IPS-NIHi11 (cell line): ENCODE measurements around the gene AP4B1.

Source experiments
- DNase-seq: peaks from one replicate; pipeline ENCODE4 v3.0.0; 2012; ENCODE audit warnings: mixed read lengths, low spot score

AP4B1 gene

GRCh38 chr1:113895098-113895497 is 9.5 kb downstream of the AP4B1 start:
- no peak for DNase-seq

DNA sequence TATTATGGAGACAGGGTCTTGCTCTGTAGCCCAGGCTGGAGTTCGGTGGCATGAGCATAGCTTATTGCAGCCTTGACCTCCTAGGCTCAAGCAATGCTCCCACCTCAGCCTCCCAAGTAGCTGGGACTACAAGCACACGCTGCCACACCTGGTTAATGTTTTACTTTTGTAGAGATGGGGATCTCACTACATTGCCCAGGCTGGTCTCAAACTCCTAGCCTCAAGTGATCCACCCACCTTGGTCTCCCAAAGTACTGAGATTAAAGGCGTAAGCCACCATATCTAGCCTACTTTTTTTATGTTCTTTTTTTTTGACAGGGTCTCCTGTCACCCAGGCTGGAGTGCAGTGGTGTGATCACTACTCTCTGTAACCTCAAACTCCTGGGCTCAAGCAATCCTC is 11.3 kb downstream of the AP4B1 start:
- DNase-seq = no peak

DNA sequence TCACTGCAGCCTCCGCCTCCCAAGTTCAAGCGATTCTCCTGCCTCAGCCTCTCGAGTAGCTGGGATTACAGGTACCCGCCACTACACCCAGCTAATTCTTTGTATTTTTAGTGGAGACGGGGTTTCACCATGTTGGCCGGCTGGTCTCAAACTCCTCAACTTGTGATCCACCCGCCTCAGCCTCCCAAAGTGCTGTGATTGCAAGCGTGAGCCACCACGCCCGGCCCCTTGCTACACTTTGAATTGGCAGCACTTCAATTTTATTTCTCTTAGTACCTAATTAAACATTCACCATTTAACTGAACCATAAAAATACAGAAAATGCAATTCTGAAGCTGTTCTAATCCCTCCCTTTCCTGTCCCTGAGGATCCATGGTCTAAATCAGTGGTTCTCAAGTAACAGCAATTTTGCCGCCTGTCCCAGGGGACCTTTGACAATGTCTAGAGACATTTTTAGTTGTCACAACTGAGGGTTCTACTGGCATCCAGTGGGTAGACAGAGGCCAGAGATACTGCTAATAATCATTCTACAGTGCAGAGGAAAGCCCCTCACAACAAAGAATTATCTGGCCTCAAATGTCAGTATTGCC is 12.9 kb downstream of the AP4B1 start:
- DNase-seq = no peak

DNA sequence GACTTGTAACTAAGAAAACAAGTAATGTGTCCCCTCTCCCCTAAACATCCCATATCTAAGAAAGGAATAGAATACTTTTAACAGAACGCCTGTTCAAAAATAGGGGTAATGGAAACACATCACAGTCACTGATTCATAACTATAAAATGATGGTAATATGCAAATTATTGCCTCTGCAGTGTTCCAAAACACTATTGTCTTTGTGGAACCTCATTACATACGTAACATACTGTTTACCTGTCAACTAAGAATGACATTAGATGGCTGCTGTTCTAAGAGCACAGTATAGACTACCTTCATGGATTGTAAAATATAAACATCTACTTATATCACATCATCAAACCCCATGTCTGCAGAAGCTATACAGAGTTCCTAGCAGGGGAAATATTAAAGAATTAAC is 13.8 kb downstream of the AP4B1 start:
- DNase-seq = no peak

DNA sequence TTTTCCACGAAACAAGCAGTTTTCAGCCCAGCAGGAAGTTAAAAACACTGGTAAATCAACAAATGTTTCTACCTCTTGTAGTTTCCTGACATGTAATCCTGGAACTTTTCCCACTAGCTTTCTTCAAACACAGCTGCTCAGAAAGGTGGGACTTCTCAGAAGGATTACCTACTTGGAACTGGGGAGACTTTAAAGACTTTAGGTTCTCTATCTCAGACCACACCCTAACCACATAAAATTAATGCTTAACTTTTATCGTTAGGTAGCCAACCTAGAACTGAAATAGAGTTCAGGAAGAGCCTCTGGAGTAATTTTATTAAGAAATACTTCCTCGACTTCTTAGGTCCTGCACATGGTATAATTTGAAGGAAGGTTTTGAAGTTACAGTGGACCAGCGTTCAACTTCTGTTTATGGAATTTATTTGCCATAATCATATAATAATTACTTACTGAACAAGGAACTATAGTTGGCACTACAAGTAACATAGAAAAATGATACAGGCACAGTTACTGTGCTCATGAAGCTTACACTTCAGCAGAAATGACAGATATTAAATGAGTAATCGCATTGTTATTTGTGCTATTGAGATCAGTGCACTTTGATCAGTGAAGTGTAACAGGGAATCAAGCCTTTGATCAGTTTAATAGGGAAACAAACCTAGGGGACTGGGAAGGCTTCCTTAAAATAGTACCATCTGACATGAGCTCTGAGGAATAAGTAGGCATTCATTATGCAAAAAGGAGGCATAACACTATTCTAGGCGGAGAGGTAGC is 17.0 kb downstream of the AP4B1 start, which contains the start of gene BCL2L15:
Gene BCL2L15 (minus strand): TSS at position 180 of the 774 bp plus-strand sequence. CDS start 206 bp downstream, outside the sequence.
- DNase-seq = no peak

GRCh38 chr1:113886417-113887401 is 17.9 kb downstream of the AP4B1 start:
- DNase-seq = no peak

- DNase-seq = no peak
These were observed 22.9 kb downstream of the AP4B1 start for GRCh38 chr1:113881661-113882060.

GRCh38 chr1:113879739-113880038 is 24.9 kb downstream of the AP4B1 start:
- DNase-seq = no peak

DNA sequence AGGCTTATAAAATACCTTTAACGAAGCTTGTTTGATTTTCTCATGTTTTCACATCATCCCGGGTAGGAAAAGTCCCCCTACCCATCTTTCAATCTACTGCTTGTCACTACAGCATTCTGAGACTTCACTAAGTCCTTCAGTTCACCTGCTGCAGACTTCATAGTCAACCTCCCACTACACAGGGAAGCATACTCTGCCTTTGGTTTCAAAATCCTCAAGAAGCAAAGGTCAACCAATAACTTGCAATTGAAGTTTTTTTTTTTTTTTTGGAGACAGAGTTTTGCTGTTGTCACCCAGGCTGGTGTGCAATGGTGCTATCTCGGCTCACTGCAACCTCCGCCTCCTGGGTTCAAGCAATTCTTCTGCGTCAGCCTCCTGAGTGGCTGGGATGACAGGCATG is 28.4 kb downstream of the AP4B1 start:
- no peak for DNase-seq

DNA sequence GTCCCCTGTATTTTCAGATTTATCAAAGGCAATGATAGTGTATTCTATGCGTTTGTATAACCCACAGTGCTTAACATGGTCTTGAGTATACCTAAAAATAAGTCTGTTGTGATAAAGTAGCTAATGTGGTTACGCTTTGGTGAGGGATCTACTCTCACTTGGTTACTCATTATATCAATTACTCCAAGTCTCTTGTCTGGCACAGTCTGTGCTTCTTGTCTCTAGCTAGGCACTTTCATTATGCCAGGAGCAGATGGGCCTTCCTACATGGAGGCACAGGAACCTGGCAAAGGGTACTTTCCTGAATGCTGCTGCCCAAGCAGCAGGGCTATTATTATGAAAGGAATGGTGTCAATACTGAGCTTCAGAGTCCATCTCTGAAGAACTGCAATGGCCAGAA is 28.9 kb downstream of the AP4B1 start:
- DNase-seq = no peak

DNA sequence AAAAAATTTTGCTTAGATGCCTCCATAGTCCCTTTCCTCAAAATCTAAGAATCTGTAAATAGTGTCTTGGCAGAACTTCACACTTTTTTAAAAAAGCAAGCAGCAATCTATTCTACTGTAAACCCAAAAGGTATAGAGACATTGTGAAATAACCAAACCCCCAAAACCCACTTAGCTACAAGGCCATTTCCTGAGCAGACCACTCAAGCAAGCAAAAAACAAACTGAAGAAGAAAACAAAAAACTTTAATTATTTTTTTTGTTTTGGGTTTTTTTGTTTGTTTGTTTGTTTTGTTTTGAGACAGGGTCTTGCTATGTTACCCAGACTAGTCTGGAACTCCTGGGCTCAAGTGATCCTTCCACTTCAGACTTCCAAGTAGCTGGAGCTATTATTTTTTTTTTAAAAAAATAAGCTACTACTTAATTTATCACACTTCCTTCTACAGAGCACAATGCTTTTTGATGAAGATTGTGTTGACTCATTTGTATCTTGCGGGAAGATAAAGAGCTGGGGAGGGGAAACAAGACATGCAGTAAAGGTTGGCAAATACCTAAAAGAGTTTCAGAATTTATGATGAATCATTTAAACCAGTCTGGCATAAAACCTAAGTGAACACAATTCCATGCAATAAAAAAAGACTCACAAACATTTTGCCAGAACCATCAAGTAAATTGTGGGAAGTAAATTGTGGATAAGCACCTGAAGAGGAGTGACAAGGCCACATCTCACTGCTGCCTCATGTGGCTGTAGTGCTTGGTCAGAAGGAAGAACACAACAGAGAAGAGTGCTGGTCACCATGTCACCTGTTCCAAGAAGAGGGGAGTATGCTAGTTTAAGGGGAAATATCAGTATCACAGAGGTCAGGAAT is 30.4 kb downstream of the AP4B1 start:
- DNase-seq = peak; percentile 32

DNA sequence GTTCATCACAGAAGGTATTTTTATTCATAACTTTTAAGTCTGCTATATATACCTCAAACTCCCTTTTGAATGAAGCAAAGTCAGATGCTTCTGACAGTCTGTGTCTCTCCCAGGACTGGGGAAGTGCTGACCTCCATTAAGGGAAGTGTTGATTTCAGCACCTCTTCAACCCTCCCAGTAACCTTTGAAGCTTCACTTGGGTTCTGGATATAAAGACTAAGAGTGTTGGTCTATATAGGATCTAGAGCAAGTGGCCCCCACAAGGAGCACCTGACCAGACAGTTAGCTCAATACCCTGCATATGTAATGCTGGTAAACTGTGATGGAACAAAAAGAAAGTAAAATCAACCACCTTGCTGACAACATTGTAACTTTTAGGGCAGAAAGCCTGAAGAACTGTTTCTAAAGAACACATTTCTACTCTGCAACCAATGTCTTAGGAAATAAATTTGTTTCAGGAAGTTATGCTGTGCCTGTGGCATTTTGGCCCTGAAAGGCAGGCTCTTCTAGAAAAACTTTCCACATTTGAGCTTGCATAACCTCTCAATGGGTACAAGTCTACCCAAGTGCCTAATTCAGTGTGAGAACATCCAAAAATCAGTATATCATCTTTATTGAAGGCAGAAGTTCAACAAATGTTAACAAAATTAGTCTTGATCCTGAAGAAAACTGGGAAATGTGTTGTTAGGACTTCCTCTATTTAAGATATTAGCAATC is 32.2 kb downstream of the AP4B1 start:
- no peak for DNase-seq

GRCh38 chr1:113871597-113872113 is 32.9 kb downstream of the AP4B1 start, which contains the start of gene PTPN22:
Gene PTPN22, minus strand, starts transcription at chr1:113871712.
- DNase-seq = no peak

DNA sequence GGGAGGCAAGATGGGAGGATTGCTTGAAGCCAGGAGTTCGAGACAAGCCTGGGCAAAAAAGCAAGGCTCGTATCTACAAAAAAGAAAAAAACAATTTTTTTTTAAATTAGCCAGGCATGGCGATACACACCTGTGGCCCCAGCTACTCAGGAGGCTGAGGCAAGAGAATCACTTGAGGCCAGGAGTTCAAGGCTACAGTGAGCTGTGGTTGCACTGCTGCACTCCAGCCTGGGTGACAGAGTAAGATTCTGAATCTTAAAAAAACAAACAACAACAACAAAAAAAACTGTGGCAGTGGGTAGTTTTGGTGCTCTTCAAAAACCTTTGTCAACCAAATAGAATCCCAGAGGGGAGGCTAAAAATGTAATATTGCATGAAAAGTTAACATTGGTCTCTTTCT is 33.8 kb downstream of the AP4B1 start:
- no peak for DNase-seq

- no peak for DNase-seq
These were observed 36.1 kb downstream of the AP4B1 start for GRCh38 chr1:113868387-113869083.

DNA sequence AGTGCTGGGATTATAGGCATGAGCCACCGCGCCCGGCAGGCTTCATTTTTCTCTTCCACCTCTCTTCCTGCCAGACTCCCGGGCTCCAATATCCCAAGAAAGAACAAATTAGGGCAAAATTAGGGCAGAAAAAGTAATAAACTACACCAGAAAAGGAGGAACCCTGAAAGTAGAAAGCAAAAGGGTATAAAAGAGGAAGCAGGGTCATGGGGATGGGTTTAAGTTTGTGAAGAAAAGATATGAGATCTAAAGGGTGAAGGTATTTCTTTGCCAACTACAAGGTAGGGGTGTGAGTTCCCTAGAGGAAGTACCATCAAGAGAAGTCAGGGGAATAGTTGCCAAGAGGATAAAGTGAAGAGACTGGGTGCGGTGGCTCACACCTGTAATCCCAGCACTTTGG is 43.0 kb downstream of the AP4B1 start:
- DNase-seq = no peak

- no peak for DNase-seq
These were observed 43.7 kb downstream of the AP4B1 start for GRCh38 chr1:113860891-113861290.

DNA sequence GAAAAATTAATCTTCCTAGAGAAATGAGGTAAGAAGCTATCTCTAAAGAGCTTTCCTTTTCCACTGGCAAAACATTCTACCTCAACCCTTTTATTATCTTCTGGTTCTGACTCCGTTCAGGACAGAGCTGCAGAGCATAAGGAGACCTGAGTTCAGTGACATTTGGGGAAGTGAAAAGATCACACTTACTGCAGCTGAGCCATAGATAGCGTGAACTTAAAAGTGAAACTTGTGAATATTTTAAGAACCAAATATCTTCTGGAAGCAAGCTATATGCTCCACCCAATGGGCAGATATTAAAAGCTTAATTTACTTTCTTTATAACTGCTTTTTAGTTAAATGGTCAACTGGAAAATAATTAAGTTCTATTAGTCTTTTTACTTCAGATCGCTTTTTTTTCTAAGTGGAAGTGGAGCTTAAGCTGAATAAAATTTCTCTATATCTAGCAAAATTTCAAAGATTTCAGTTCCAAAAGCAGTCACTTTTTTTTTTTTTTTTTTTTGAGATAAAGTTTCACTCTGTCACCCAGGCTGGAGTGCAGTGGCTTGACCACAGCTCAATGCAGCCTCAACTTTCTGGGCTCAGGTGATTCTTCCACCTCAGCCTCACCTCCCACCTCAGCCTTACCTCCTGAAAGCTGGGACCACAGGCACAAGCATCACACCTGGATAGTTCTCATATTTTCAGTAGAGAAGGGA is 45.0 kb downstream of the AP4B1 start:
- no peak for DNase-seq

- DNase-seq = no peak
These were observed 45.6 kb downstream of the AP4B1 start for GRCh38 chr1:113858982-113859381.

GRCh38 chr1:113858418-113858817 is 46.2 kb downstream of the AP4B1 start:
- DNase-seq = no peak
